MCF 10A (cell line): ENCODE data around the gene ALDH1A1. TPM values are rescaled to one million over a fixed set of nuclear protein-coding genes. Genes with fewer than 3 reads are reported as not detected.

Experiments
- BruUV-seq: library from RNA; stranded (reverse); fragments of 400-500 nt; replicated peaks from 2 replicates; lab custom pipeline; 2021; lab: Mats Ljungman, UMichigan
- CTCF ChIA-PET: fragments of 300-600 bp; sonication (Branson Sonifier 250); formaldehyde crosslinking; extraction: SDS; loops from one replicate; lab custom pipeline; 2021; ENCODE audit warnings: antibody characterized with exemption, inconsistent platforms; lab: Yijun Ruan, JAX
- POLR2A ChIA-PET: fragments of 300-600, 350-650 bp; sonication (Branson Sonifier 250); formaldehyde crosslinking; extraction: SDS; loops from one replicate; lab custom pipeline; 2020; ENCODE audit warnings: antibody characterized with exemption, inconsistent platforms; lab: Yijun Ruan, JAX
- DNase-seq: peaks from one replicate; pipeline ENCODE4 v3.0.0-alpha.2; 2018; ENCODE audit not compliant: unreplicated experiment
- H3K27ac Mint-ChIP-seq: one replicate; pipeline ENCODE4 v1.8.0; 2022; ENCODE audit warnings: mild to moderate bottlenecking, low read depth, mixed read lengths; ENCODE audit not compliant: unreplicated experiment
- H3K27me3 Mint-ChIP-seq: one replicate; pipeline ENCODE4 v1.8.0; 2022; ENCODE audit warnings: mixed read lengths; ENCODE audit not compliant: insufficient read depth, unreplicated experiment
- H3K36me3 Mint-ChIP-seq: one replicate; pipeline ENCODE4 v1.8.0; 2022; ENCODE audit warnings: mild to moderate bottlenecking, moderate library complexity, mixed read lengths; ENCODE audit not compliant: insufficient read depth, unreplicated experiment
- H3K4me1 Mint-ChIP-seq: one replicate; pipeline ENCODE4 v1.8.0; 2022; ENCODE audit warnings: mixed read lengths; ENCODE audit not compliant: insufficient read depth, unreplicated experiment
- H3K4me3 Mint-ChIP-seq: one replicate; pipeline ENCODE4 v1.8.0; 2022; ENCODE audit warnings: mild to moderate bottlenecking, moderate library complexity, mixed read lengths; ENCODE audit not compliant: unreplicated experiment
- H3K9me3 Mint-ChIP-seq: one replicate; pipeline ENCODE4 v1.8.0; 2022; ENCODE audit warnings: mixed read lengths; ENCODE audit not compliant: unreplicated experiment
- intact Hi-C: fragments of 100-400 bp; cut with micrococcal nuclease; formaldehyde crosslinking; loops from 2 replicates; pipeline ENCODE4 v1.14.1; 2022
- total RNA-seq: library from RNA; stranded (reverse); gene quantifications from 2 replicates; pipeline ENCODE4 v1.2.3, GENCODE V29; 2022
- TF ChIP-seq, protein P1 (sequence below): fragments of 200-600 bp; IDR thresholded peaks from one replicate; pipeline ENCODE4 v1.8.0; 2022; ENCODE audit warnings: antibody characterized with exemption, mild to moderate bottlenecking; ENCODE audit not compliant: unreplicated experiment

The ALDH1A1 gene
- total RNA-seq, 1 experiment from 2014 or later = not detected

GRCh38 chr9:72936679-72937078 lies 16.2 kb downstream of the ALDH1A1 start:
- ChIA-PET CTCF (no interaction called here), POLR2A (no interaction called here)
- no peak overlapping the region for H3K4me3 Mint-ChIP-seq

GRCh38 chr9:72936266-72936665 lies 16.6 kb downstream of the ALDH1A1 start:
- BruUV-seq = no TSS peak
- Mint-ChIP-seq H3K27me3 (peaks cover 31% of the 10 kb centered on the region), H3K4me1 (no peaks in the 10 kb centered on the region), H3K27ac (no peak overlapping the region), H3K36me3 (no peaks in the 10 kb centered on the region), H3K4me3 (no peak overlapping the region), H3K9me3 (no peaks in the 10 kb centered on the region)
- TF ChIP-seq, protein P1, sequence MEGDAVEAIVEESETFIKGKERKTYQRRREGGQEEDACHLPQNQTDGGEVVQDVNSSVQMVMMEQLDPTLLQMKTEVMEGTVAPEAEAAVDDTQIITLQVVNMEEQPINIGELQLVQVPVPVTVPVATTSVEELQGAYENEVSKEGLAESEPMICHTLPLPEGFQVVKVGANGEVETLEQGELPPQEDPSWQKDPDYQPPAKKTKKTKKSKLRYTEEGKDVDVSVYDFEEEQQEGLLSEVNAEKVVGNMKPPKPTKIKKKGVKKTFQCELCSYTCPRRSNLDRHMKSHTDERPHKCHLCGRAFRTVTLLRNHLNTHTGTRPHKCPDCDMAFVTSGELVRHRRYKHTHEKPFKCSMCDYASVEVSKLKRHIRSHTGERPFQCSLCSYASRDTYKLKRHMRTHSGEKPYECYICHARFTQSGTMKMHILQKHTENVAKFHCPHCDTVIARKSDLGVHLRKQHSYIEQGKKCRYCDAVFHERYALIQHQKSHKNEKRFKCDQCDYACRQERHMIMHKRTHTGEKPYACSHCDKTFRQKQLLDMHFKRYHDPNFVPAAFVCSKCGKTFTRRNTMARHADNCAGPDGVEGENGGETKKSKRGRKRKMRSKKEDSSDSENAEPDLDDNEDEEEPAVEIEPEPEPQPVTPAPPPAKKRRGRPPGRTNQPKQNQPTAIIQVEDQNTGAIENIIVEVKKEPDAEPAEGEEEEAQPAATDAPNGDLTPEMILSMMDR = no peak
- ChIA-PET CTCF (no interaction called here), POLR2A (no interaction called here)
- intact Hi-C loops = no loop called here
- DNase-seq = no peak

More at GRCh38 chr9:72936679-72937078, 16.2 kb downstream of the ALDH1A1 start:
- DNase-seq = no peak
- BruUV-seq = no TSS peak
- intact Hi-C loops = no loop called here
- TF ChIP-seq, protein P1 = no peak
- no peaks in the 10 kb centered on the region for H3K9me3 Mint-ChIP-seq
- peaks cover 35% of the 10 kb centered on the region for H3K27me3 Mint-ChIP-seq
- H3K27ac Mint-ChIP-seq = no peak overlapping the region
- no peaks in the 10 kb centered on the region for H3K36me3 Mint-ChIP-seq
- no peaks in the 10 kb centered on the region for H3K4me1 Mint-ChIP-seq

GRCh38 chr9:72935595-72935994 lies 17.3 kb downstream of the ALDH1A1 start:
- Mint-ChIP-seq H3K27ac (no peak overlapping the region), H3K36me3 (no peaks in the 10 kb centered on the region), H3K4me1 (no peaks in the 10 kb centered on the region), H3K27me3 (peaks cover 30% of the 10 kb centered on the region), H3K4me3 (no peak overlapping the region), H3K9me3 (no peaks in the 10 kb centered on the region)
- CTCF ChIA-PET = no interaction called here
- TF ChIP-seq, protein P1 = no peak
- BruUV-seq = no TSS peak
- no peak for DNase-seq
- POLR2A ChIA-PET = no interaction called here
- intact Hi-C loops = no loop called here

GRCh38 chr9:72933730-72934665 lies 18.9 kb downstream of the ALDH1A1 start:
- Mint-ChIP-seq H3K9me3 (no peaks in the 10 kb centered on the region), H3K27me3 (peaks cover 46% of the 10 kb centered on the region), H3K4me3 (no peak overlapping the region), H3K36me3 (no peaks in the 10 kb centered on the region), H3K4me1 (no peaks in the 10 kb centered on the region), H3K27ac (no peak overlapping the region)
- TF ChIP-seq, protein P1 = no peak
- ChIA-PET POLR2A (no interaction called here), CTCF (no interaction called here)
- intact Hi-C loops = no loop called here
- BruUV-seq = no TSS peak
- DNase-seq = no peak
